ENCODE results near the gene FAP. TPM values are rescaled to one million over a fixed set of nuclear protein-coding genes. Genes with fewer than 3 reads are reported as not detected.

Gene FAP
- total RNA-seq, 1 experiment from 2014 or later: not detected

GRCh38 chr2:162267496-162267895 is 24.3 kb upstream of the FAP start:
- no TSS peak for BruUV-seq (replicated peaks)
- DNase-seq: no peak
- Histone ChIP-seq H3F3A (ENCODE audit: insufficient read depth, low read depth) (no peaks in the 10 kb centered on the region), H3K27ac (no peak overlapping the region), H3K9me3 (ENCODE audit: insufficient read depth, low read depth) (no peaks in the 10 kb centered on the region), H3K4me3 (no peak overlapping the region), H3K79me2 (ENCODE audit: low read depth) (no peaks in the 10 kb centered on the region), H3K4me1 (replicated peaks; ENCODE audit: insufficient read depth) (no peaks in the 10 kb centered on the region), H3K27me3 (ENCODE audit: insufficient read depth, low read depth) (no peaks in the 10 kb centered on the region), H3K4me2 (no peak overlapping the region), H2AFZ (no peak overlapping the region), H3K9me2 (ENCODE audit: insufficient read depth) (no peaks in the 10 kb centered on the region), H3K36me3 (ENCODE audit: low read depth) (no peaks in the 10 kb centered on the region), H4K20me1 (ENCODE audit: insufficient read depth) (no peaks in the 10 kb centered on the region)
- ChIA-PET POLR2A (ENCODE audit: unreplicated experiment) (no interaction called here), CTCF (no interaction called here)
- intact Hi-C loops (cut with micrococcal nuclease; ENCODE audit: unreplicated experiment): no loop called here
- no peak for TF ChIP-seq CTCF (conservative IDR thresholded peaks at IDR 0.05)
- no peak for TF ChIP-seq EZH2 (IDR thresholded peaks at IDR 0.05; ENCODE audit: low read depth)

DNA sequence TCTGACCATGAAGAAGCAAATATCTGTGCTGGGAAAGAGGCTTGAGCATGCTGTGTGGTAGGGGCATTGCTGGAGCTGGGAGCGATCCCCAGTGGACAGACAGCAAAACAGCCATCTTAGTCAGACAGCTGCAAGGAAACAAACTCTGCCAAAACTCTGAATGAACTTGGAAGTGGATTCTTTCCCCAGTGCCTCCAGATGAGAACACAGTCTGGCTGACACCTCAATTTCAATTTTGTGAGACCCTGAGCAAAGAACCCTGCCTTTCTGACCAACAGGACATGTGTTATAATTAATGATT is 23.2 kb upstream of the FAP start:
- no peaks in the 10 kb centered on the region for H3K27me3 ChIP-seq (ENCODE audit: insufficient read depth, low read depth)
- no peaks in the 10 kb centered on the region for H3K36me3 ChIP-seq (ENCODE audit: low read depth)
- H4K20me1 ChIP-seq (ENCODE audit: insufficient read depth): no peaks in the 10 kb centered on the region
- H3K79me2 ChIP-seq (ENCODE audit: low read depth): no peaks in the 10 kb centered on the region
- H2AFZ ChIP-seq: no peak overlapping the region
- no peak overlapping the region for H3K27ac ChIP-seq
- TF ChIP-seq EZH2 (IDR thresholded peaks at IDR 0.05; ENCODE audit: low read depth): no peak
- no peak for TF ChIP-seq CTCF (conservative IDR thresholded peaks at IDR 0.05)
- H3K4me1 ChIP-seq (replicated peaks; ENCODE audit: insufficient read depth): no peaks in the 10 kb centered on the region; the same call in 1 of the 2 replicates
- no peak for DNase-seq
- H3K4me2 ChIP-seq: no peak overlapping the region
- intact Hi-C loops (cut with micrococcal nuclease; ENCODE audit: unreplicated experiment): no loop called here
- H3K4me3 ChIP-seq: no peak overlapping the region
- H3K9me2 ChIP-seq (ENCODE audit: insufficient read depth): no peaks in the 10 kb centered on the region
- POLR2A ChIA-PET (ENCODE audit: unreplicated experiment): no interaction called here
- no TSS peak for BruUV-seq (replicated peaks)
- no peaks in the 10 kb centered on the region for H3K9me3 ChIP-seq (ENCODE audit: insufficient read depth, low read depth)
- H3F3A ChIP-seq (ENCODE audit: insufficient read depth, low read depth): no peaks in the 10 kb centered on the region
- CTCF ChIA-PET: no interaction called here

GRCh38 chr2:162265666-162266459 is 22.6 kb upstream of the FAP start:
- Histone ChIP-seq H3K27me3 (ENCODE audit: insufficient read depth, low read depth) (no peaks in the 10 kb centered on the region), H3K9me3 (ENCODE audit: insufficient read depth, low read depth) (no peaks in the 10 kb centered on the region), H3K36me3 (ENCODE audit: low read depth) (no peaks in the 10 kb centered on the region), H3K4me2 (no peak overlapping the region), H3K4me3 (no peak overlapping the region), H2AFZ (no peak overlapping the region), H3K9me2 (ENCODE audit: insufficient read depth) (no peaks in the 10 kb centered on the region), H3K4me1 (replicated peaks; ENCODE audit: insufficient read depth) (no peaks in the 10 kb centered on the region; the same call in 1 of the 2 replicates), H3F3A (ENCODE audit: insufficient read depth, low read depth) (no peaks in the 10 kb centered on the region), H4K20me1 (ENCODE audit: insufficient read depth) (no peaks in the 10 kb centered on the region), H3K27ac (no peak overlapping the region), H3K79me2 (ENCODE audit: low read depth) (no peaks in the 10 kb centered on the region)
- TF ChIP-seq CTCF (conservative IDR thresholded peaks at IDR 0.05) (no peak), EZH2 (IDR thresholded peaks at IDR 0.05; ENCODE audit: low read depth) (no peak)
- ChIA-PET POLR2A (ENCODE audit: unreplicated experiment) (no interaction called here), CTCF (no interaction called here)
- no peak for DNase-seq
- intact Hi-C loops (cut with micrococcal nuclease; ENCODE audit: unreplicated experiment): no loop called here
- no TSS peak for BruUV-seq (replicated peaks)

Data from PC-9 (cell line).